HUES64 (cell line): Measurements from ENCODE around the gene HPS1.

ENCODE experiments used
- H3K27ac ChIP-seq: 2 replicates; pipeline ENCODE4 v1.7.0; 2013; ENCODE audit warnings: low read depth, low read length, inconsistent platforms
- H3K27me3 ChIP-seq: 2 replicates; pipeline ENCODE4 v1.6.1; 2013; ENCODE audit warnings: mild to moderate bottlenecking, low read length; ENCODE audit not compliant: insufficient read depth
- H3K36me3 ChIP-seq: 2 replicates; pipeline ENCODE4 v1.6.1; 2013; ENCODE audit warnings: mild to moderate bottlenecking, low read length; ENCODE audit not compliant: insufficient read depth
- H3K4me1 ChIP-seq: 2 replicates; pipeline ENCODE4 v1.6.1; 2013; ENCODE audit warnings: mild to moderate bottlenecking, low read length, moderate library complexity; ENCODE audit not compliant: insufficient read depth
- H3K4me3 ChIP-seq: 2 replicates; pipeline ENCODE4 v1.5.1; 2013; ENCODE audit warnings: mild to moderate bottlenecking, low read length, moderate library complexity
- H3K9ac ChIP-seq: 2 replicates; pipeline ENCODE4 v1.6.1; 2013; ENCODE audit warnings: mild to moderate bottlenecking, low read depth, low read length
- H3K9me3 ChIP-seq: 2 replicates; pipeline ENCODE4 v1.6.1; 2013; ENCODE audit warnings: low read depth, low read length; ENCODE audit not compliant: insufficient read depth
- WGBS: fragments of 150-250, 120-280 bp; methylation state at CpG from one replicate; pipeline ENCODE4 v1.1.7; 2013; ENCODE audit warnings: missing lambda C conversion rate; 5-methylcytosine and 5-hydroxymethylcytosine counted together

The HPS1 gene

DNA sequence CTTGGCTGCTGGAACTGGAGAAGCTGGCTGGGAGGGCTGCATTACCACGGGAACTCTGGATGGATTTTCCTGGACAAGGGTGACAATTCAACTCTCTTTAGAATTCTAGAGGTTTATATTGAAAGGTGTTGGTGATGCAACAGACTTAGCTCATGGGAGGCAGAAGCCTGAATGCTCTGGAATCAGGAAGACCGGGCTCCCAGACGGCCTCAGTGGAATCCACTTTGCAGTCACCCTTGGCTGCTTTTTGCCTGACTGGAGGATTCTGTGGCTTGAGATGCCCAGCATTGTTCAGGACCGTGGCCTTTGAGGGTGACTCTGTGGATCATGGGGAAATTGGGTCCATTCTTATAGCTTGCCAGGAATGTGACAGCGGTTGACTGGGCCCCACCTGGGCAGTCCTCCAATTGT lies 64.0 kb downstream of the HPS1 start:
- Histone ChIP-seq H3K27ac (no peak overlapping the region), H3K4me3 (no peak overlapping the region), H3K9me3 (peaks cover under 1% of the 10 kb centered on the region; the same call in 1 of the 2 replicates), H3K9ac (no peak overlapping the region), H3K27me3 (no peaks in the 10 kb centered on the region), H3K36me3 (no peaks in the 10 kb centered on the region), H3K4me1 (peaks cover 6% of the 10 kb centered on the region; the same call in 1 of the 2 replicates)
- WGBS = 92% methylated on average over 5 of the region's 5 CpGs

DNA sequence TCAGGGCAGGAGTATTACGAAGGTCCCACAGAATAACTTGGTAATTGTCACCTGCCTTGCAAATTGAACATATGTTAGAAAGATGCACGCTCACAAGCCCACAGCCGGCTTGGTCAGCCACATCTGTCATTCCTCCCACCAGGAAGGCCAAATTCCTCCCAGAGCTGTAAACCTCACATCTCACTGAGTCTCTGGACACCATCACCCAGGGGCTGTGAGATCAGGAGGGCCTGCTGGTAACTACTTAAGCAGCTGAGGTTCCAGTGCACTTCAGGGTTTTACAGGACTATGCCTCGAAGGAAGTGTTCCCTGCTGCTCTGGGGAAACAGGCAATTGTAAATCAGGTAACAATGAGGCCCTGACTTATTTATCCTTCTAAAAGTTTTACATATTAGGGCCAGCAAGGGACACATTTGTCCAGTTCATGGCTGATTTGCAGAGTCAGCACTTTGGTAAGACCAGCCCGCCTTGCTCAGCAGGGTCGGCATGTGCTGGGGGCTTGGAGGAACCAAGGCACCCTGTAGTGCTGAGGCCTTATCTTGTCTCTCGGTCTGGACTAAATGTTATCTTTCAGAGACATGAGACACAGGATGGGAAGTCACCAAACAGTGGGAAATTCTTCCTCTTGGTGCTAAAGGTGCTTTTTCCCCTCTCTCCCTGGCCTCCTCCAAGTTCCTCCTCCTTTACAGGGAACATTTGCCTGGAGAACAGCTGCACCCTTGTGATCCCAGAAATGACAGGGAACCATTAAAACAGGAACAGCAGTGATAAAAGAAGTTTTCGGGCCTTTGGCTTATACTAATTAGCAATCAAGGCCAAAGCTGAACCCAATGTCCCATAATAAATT lies 66.0 kb downstream of the HPS1 start:
- H3K27me3 ChIP-seq = no peaks in the 10 kb centered on the region
- peaks cover 6% of the 10 kb centered on the region; the same call in 1 of the 2 replicates for H3K4me1 ChIP-seq
- H3K4me3 ChIP-seq = no peak overlapping the region
- WGBS = 80% methylated on average over 8 of the region's 8 CpGs
- peaks cover 4% of the 10 kb centered on the region; the same call in 1 of the 2 replicates for H3K9me3 ChIP-seq
- H3K27ac ChIP-seq = no peak overlapping the region
- H3K9ac ChIP-seq = no peak overlapping the region
- no peaks in the 10 kb centered on the region for H3K36me3 ChIP-seq

- peaks cover 4% of the 10 kb centered on the region; the same call in 1 of the 2 replicates for H3K9me3 ChIP-seq
- H3K27ac ChIP-seq = no peak overlapping the region
- no peak overlapping the region for H3K9ac ChIP-seq
- WGBS = 96% methylated on average over 4 of the region's 4 CpGs
- H3K36me3 ChIP-seq = no peaks in the 10 kb centered on the region
- H3K4me3 ChIP-seq = no peak overlapping the region
- no peaks in the 10 kb centered on the region for H3K27me3 ChIP-seq
- H3K4me1 ChIP-seq = peaks cover 17% of the 10 kb centered on the region; the same call in 1 of the 2 replicates
Observed at GRCh38 chr10:98378722-98379121, 68.0 kb downstream of the HPS1 start.

DNA sequence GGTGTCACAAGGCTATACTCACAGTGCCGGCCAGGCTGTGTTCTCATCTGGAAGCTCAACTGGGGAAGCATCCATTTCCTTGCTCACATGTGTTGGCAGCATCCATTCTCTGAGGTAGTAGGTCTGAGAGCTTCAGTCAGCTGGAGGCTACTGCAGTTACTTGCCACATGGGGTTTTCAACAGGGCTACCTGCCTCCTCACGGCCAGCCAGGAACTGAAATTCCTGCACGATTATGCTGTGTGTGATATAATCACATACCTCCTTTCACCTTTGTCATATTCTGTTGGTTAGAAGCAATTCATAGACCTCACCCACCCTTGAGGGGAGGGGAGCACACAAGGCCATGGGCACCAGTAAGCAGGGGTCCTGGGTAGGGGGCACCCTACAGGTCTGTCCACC lies 69.2 kb downstream of the HPS1 start:
- Histone ChIP-seq H3K27me3 (no peaks in the 10 kb centered on the region), H3K9ac (no peak overlapping the region), H3K4me3 (no peak overlapping the region), H3K36me3 (no peaks in the 10 kb centered on the region), H3K27ac (no peak overlapping the region), H3K4me1 (peaks cover 17% of the 10 kb centered on the region; the same call in 1 of the 2 replicates), H3K9me3 (peaks cover 4% of the 10 kb centered on the region; the same call in 1 of the 2 replicates)
- WGBS = 99% methylated on average over 3 of the region's 3 CpGs

GRCh38 chr10:98377001-98377400 lies 69.7 kb downstream of the HPS1 start:
- Histone ChIP-seq H3K9me3 (peaks cover 4% of the 10 kb centered on the region; the same call in 1 of the 2 replicates), H3K9ac (no peak overlapping the region), H3K4me3 (no peak overlapping the region), H3K36me3 (no peaks in the 10 kb centered on the region), H3K27ac (no peak overlapping the region), H3K27me3 (no peaks in the 10 kb centered on the region), H3K4me1 (peaks cover 17% of the 10 kb centered on the region; the same call in 1 of the 2 replicates)
- WGBS = 83% methylated on average over 2 of the region's 2 CpGs

DNA sequence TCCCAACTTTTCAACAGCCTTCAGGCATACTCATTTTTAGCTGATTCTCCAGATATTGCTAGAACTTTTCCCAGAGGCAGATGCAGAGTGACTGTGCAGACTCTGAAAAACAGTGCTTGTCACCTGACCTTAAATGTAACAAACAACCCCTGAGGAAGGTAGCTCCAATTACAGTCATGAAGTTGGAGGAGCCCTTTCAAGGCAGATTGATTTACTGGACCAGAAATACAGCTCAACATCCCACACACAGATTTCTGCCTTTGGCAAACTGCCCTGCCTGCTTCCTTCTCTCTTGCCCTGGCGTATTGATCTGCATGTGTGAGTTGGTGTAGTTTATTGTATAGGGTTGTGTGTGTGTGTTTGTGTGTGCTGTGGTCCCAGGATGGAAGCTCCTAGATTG lies 70.2 kb downstream of the HPS1 start:
- no peaks in the 10 kb centered on the region for H3K36me3 ChIP-seq
- H3K9me3 ChIP-seq = peaks cover 4% of the 10 kb centered on the region; the same call in 1 of the 2 replicates
- no peaks in the 10 kb centered on the region for H3K27me3 ChIP-seq
- no peak overlapping the region for H3K9ac ChIP-seq
- no peak overlapping the region for H3K27ac ChIP-seq
- WGBS = 100% methylated on average over 1 of the region's 1 CpG
- peaks cover 17% of the 10 kb centered on the region; the same call in 1 of the 2 replicates for H3K4me1 ChIP-seq
- H3K4me3 ChIP-seq = no peak overlapping the region

DNA sequence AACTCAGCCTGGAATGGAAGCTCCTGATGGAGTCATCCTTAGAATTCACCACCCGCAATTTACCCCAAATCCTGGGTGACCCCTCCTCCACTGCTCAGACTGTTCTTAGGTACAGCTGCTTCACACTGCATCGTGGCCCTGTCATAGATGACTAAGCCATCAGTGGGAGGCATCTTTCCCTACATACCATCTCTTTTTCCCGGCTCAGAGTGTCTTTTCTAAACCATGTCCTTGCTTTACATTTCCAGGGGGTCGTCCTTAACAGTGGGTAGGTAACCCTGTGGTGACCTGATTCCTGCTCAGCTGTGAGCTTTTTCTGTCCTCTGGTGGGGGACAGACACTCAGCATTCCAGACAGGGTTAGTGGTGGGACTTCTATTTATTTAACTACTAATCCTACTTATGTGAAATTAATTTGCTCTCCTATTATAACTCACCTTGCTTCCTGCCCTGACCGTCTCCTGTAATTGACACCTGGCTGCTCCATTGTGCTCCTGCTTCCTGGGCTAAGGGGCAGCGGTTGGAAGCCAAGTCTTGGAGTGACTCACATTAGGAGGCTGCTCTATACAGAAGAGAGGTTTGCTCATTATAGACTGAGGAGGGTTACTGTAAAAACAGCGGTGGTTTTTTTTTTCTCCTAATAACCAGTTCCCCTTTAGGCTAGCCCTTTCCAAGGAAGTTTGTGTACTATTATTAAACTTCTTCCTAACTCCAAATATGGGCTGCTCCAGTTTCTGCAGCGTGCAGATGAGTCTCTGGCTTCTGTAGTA lies 72.3 kb downstream of the HPS1 start:
- H3K4me3 ChIP-seq = no peak overlapping the region
- no peaks in the 10 kb centered on the region for H3K27me3 ChIP-seq
- H3K36me3 ChIP-seq = no peaks in the 10 kb centered on the region
- H3K27ac ChIP-seq = no peak overlapping the region
- H3K4me1 ChIP-seq = peaks cover 17% of the 10 kb centered on the region; the same call in 1 of the 2 replicates
- peaks cover 4% of the 10 kb centered on the region; the same call in 1 of the 2 replicates for H3K9me3 ChIP-seq
- no peak overlapping the region for H3K9ac ChIP-seq
- 54% methylated on average over 7 of the region's 8 CpGs for WGBS

DNA sequence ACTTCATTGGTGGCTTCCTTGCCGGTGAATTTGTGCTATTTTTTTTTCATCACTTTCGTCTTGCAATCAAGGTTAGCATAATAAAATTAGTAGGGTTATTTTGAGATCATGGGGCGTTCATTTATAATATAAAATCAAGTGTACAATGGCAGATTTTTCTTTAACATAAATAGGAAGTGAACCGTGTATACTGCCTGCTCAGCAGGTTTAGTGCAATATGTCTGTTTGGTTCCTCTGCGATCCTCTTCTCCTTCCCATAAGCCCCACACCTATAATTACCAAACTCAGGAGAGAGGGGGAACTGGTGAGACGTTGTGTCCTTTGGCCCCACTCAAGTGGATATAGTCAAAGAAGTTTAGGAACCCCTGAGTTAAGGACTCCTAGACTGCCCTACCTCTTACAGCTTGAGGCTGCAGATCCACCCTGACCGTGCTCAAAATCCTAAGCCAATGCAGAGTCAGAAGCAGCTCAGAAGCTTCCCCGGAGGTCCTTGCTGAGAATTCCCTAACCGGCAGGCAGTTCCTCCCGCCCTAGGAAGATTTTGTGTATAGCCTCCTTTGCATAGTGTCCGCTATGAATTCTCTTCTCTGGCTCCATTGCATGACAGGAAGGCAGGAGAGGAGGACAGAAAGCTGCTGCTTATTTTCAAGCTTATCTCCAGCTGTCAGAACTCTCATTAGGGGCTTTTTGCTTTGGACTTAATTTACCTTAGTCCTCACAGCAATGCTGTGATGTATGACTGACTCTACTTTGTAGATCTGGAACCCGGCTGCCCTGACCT lies 73.3 kb downstream of the HPS1 start:
- Histone ChIP-seq H3K9ac (no peak overlapping the region), H3K27me3 (no peaks in the 10 kb centered on the region), H3K4me3 (no peak overlapping the region), H3K9me3 (peaks cover 6% of the 10 kb centered on the region; the same call in 1 of the 2 replicates), H3K36me3 (no peaks in the 10 kb centered on the region), H3K4me1 (peaks cover 18% of the 10 kb centered on the region; the same call in 1 of the 2 replicates), H3K27ac (no peak overlapping the region)
- 86% methylated on average over 11 of the region's 12 CpGs for WGBS

- Histone ChIP-seq H3K36me3 (no peaks in the 10 kb centered on the region), H3K27ac (no peak overlapping the region), H3K9ac (no peak overlapping the region), H3K27me3 (no peaks in the 10 kb centered on the region), H3K4me3 (no peak overlapping the region), H3K9me3 (0 out of 2 replicates have a peak, but pooled peaks cover 2% of the 10 kb centered on the region), H3K4me1 (peaks cover 25% of the 10 kb centered on the region; the same call in 1 of the 2 replicates)
- whole genome bisulfite sequencing = 91% methylated on average over 13 of the region's 14 CpGs
Observed at GRCh38 chr10:98370831-98371820, 75.6 kb downstream of the HPS1 start.

DNA sequence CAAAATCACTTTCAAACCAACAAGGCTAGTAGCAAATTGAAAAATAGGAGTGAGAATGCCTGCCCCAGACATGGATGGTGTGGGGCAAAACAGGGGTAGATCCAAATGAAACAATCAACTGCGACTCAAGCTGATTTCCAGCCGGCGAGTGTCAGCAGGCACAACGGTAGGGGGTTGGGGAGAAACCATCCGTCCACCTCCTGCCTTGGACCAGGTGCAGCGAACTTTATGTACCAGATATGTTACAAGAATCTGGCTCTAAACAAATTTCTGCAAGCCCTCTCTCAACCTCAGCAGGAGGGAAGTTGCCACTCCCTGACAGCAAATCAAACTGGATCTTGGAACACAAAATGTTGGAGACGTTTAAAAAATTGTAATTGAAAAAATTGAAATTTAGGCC lies 76.9 kb downstream of the HPS1 start:
- no peak overlapping the region for H3K4me3 ChIP-seq
- 0 out of 2 replicates have a peak, but pooled peaks cover 2% of the 10 kb centered on the region for H3K9me3 ChIP-seq
- no peak overlapping the region for H3K27ac ChIP-seq
- H3K9ac ChIP-seq = no peak overlapping the region
- peaks cover 25% of the 10 kb centered on the region; the same call in 1 of the 2 replicates for H3K4me1 ChIP-seq
- H3K36me3 ChIP-seq = no peaks in the 10 kb centered on the region
- 76% methylated on average over 7 of the region's 7 CpGs for WGBS
- no peaks in the 10 kb centered on the region for H3K27me3 ChIP-seq
